ENCODE results near the gene ADAMTS2.

The ADAMTS2 gene

DNA sequence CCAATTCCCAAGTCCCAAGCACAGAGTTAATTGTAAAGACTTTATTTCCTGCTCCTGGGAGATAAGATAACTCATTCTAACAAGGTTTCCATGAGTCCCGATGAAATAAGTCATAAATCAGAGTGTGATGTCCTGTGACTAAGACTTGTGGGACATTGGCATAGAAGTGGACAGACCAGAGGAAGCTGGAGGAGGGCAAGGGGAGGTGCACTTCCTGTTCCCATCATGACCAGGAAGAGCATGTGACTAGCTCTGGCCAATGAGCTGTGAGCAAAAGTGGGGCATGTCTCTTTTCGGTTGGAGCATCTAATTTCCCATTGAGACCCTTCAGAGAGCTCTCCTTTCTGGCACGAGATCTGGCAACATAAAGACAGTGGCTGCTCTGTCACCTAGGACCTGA is 184.7 kb downstream of the ADAMTS2 start:
- H3K36me3 ChIP-seq (ENCODE audit: control insufficient read depth, insufficient read depth, low read length): no peaks in the 10 kb centered on the region
- no peaks in the 10 kb centered on the region for H3K9me3 ChIP-seq (ENCODE audit: control insufficient read depth, insufficient read depth, low read length)
- H3K4me3 ChIP-seq (ENCODE audit: low read length): no peak overlapping the region
- no peak for DNase-seq (ENCODE audit: low read depth, low spot score)
- WGBS (ENCODE audit: insufficient coverage, insufficient read length): no CpG with 5 or more reads among the region's 3 CpGs
- H3K4me1 ChIP-seq (ENCODE audit: control insufficient read depth, insufficient read depth, low read length): no peaks in the 10 kb centered on the region
- no peaks in the 10 kb centered on the region for H3K27me3 ChIP-seq (ENCODE audit: control insufficient read depth, insufficient read depth, low read length)
- H3K27ac ChIP-seq (ENCODE audit: low read length): no peak overlapping the region

DNA sequence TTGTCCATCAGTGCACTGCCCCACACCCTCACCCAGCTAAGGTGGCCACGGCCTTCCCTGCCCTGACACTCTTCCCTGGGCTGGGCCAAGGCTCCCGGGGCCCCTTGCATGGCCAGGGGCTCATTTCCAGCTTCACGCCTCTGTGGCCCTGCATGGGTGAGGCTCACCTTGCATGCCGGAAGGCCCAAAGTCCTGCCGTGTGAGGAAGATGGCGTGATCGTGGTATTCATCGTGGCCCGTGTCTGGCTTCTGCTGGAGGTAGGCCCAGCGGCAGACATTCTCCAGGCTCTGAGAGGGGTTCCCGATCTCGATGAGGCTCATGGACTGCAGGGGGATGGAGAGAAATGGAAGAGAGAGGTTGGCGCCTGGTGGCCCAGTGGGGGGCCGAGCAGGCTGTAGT is 186.7 kb downstream of the ADAMTS2 start:
- Histone ChIP-seq H3K36me3 (ENCODE audit: control insufficient read depth, insufficient read depth, low read length) (no peaks in the 10 kb centered on the region; the same call in 1 of the 2 replicates), H3K27me3 (ENCODE audit: control insufficient read depth, insufficient read depth, low read length) (no peaks in the 10 kb centered on the region), H3K27ac (ENCODE audit: low read length) (no peak overlapping the region), H3K9me3 (ENCODE audit: control insufficient read depth, insufficient read depth, low read length) (no peaks in the 10 kb centered on the region), H3K4me3 (ENCODE audit: low read length) (no peak overlapping the region), H3K4me1 (ENCODE audit: control insufficient read depth, insufficient read depth, low read length) (no peaks in the 10 kb centered on the region)
- no CpG with 5 or more reads among the region's 14 CpGs for WGBS (ENCODE audit: insufficient coverage, insufficient read length)
- DNase-seq (ENCODE audit: low read depth, low spot score): no peak

DNA sequence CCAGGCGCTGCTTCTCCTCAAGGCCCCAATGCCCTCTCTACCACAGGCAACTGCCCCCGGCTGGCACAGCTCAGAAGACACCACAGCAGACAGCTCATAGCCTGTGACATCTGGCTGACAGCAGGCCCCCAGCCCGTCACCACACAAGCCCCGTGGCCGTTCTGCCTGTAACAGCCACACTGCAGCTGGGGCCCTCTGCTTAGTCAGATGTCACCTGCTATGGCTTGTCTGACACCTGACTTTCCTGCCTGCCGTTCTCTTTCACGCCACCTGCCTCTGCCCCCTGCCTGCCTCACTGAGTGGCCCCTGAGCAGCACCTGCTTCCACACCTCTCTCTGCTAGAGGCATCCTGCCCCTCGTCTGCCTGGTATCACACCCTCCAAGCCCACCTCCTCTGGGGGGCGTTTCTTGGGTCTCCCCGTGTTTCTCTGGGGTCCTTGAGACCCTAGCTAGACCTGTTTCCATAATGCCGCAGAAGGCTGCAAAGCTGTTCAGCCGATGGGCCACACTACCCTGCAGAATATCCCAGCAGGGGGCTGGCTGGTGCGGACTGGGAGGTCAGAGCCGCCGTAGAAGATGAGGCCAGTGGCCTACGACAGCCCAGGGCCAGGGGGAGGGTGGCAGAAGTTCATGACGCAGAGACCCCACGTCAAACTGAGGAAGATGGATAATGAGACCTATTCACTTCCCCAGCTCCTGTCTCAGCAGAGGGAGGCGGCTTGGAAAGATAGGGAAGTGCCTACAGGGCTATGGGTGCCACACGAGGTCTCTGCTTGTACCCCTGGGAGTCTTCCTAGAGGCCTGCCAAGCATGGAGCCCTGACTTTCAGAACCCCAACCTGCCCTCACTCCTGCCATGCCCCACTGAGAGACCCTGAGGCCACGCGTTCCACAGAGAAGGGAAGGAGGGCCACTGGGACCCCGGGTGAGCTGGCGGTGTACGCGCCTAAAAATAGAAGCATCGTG is 190.0 kb downstream of the ADAMTS2 start:
- no peak overlapping the region for H3K27ac ChIP-seq (ENCODE audit: low read length)
- WGBS (ENCODE audit: insufficient coverage, insufficient read length): no CpG with 5 or more reads among the region's 27 CpGs
- DNase-seq (ENCODE audit: low read depth, low spot score): no peak
- H3K4me3 ChIP-seq (ENCODE audit: low read length): no peak overlapping the region
- H3K4me1 ChIP-seq (ENCODE audit: control insufficient read depth, insufficient read depth, low read length): no peaks in the 10 kb centered on the region
- no peaks in the 10 kb centered on the region; the same call in 1 of the 2 replicates for H3K36me3 ChIP-seq (ENCODE audit: control insufficient read depth, insufficient read depth, low read length)
- H3K27me3 ChIP-seq (ENCODE audit: control insufficient read depth, insufficient read depth, low read length): no peaks in the 10 kb centered on the region
- no peaks in the 10 kb centered on the region for H3K9me3 ChIP-seq (ENCODE audit: control insufficient read depth, insufficient read depth, low read length)

DNA sequence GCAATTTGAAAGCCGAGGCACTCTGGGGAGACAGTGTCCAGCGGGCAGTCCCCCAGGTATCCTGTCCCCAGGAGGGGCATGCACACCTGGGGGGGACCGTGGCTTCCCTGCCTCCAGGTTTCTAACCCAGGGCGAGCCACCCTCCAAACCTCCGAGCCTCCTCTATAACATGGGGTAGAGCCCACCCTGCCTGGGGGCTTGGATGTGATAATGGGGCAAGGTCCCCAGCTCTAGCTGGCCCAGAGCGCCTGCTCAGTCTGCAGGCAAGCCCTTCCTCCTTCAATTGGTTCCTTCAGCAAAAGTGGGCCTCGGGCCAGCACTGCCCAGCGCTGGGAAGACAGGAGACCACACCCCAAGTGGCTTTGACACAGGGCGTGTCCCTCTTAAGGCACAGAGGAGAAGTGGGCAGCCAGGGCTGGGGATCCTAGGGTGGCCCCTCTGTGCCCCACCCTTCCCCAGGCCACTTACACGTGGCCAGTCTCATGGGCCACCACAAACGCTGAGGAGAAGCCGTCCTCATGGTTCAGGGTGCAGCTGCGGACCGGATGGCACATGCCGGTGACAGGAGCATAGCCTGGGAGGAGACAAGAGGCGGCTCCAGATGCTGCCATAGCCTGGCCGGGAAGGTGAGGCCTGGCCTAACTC is 190.8 kb downstream of the ADAMTS2 start:
- H3K9me3 ChIP-seq (ENCODE audit: control insufficient read depth, insufficient read depth, low read length): no peaks in the 10 kb centered on the region
- no peaks in the 10 kb centered on the region; the same call in 1 of the 2 replicates for H3K36me3 ChIP-seq (ENCODE audit: control insufficient read depth, insufficient read depth, low read length)
- DNase-seq (ENCODE audit: low read depth, low spot score): no peak
- H3K4me1 ChIP-seq (ENCODE audit: control insufficient read depth, insufficient read depth, low read length): no peaks in the 10 kb centered on the region
- H3K27ac ChIP-seq (ENCODE audit: low read length): no peak overlapping the region
- no peak overlapping the region for H3K4me3 ChIP-seq (ENCODE audit: low read length)
- WGBS (ENCODE audit: insufficient coverage, insufficient read length): no CpG with 5 or more reads among the region's 17 CpGs
- H3K27me3 ChIP-seq (ENCODE audit: control insufficient read depth, insufficient read depth, low read length): no peaks in the 10 kb centered on the region

DNA sequence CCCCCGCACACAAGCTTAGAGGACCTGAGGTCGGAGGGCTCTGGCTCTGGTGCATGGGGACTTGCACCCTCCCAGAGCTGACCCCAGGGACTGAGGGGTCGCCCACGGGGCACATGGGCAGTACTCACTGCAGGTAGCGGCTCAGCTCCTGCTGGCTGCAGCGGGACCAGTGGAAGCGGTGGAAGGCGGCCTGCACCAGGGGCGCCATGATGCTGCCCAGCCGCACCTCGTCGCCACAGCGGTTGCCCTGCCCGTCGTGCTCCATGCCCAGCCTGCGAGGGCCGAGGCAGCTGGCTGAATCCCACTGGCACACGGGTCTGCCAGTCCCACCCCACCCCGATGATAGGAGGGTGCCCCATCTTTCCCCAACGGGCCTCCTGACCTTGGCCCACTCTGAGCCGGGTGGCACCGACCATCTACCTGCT is 191.3 kb downstream of the ADAMTS2 start:
- Histone ChIP-seq H3K9me3 (ENCODE audit: control insufficient read depth, insufficient read depth, low read length) (no peaks in the 10 kb centered on the region), H3K4me1 (ENCODE audit: control insufficient read depth, insufficient read depth, low read length) (no peaks in the 10 kb centered on the region), H3K4me3 (ENCODE audit: low read length) (no peak overlapping the region), H3K36me3 (ENCODE audit: control insufficient read depth, insufficient read depth, low read length) (no peaks in the 10 kb centered on the region; the same call in 1 of the 2 replicates), H3K27ac (ENCODE audit: low read length) (no peak overlapping the region), H3K27me3 (ENCODE audit: control insufficient read depth, insufficient read depth, low read length) (no peaks in the 10 kb centered on the region)
- no peak for DNase-seq (ENCODE audit: low read depth, low spot score)
- WGBS (ENCODE audit: insufficient coverage, insufficient read length): no CpG with 5 or more reads among the region's 22 CpGs

DNA sequence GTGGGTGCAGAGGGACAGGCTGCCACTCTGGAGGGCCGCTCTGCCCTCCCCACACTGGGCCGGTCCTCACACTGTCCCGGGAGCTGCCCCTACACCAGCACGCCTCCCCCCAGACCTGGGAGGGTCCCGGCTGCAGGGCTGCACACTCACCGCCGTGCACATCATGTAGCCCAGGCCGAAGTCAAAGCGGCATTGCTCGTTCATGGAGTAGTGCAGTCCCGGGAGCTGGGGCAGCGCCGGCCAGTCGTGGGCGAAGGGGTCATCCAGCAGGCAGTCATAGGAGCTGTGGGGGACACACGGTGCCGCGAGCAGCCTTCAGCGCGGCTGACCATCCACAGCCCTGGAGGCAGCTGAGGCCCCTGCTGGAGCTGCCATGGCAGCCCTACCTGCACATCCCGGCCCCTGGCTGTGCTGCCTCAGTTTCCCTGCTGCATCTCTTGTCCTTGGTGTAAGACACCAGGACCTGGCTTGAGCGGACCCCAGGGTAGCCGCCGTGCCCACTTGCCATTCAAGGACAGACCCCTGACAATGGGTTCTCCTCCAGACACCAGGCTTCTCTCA is 191.8 kb downstream of the ADAMTS2 start:
- Histone ChIP-seq H3K36me3 (ENCODE audit: control insufficient read depth, insufficient read depth, low read length) (no peaks in the 10 kb centered on the region; the same call in 1 of the 2 replicates), H3K4me1 (ENCODE audit: control insufficient read depth, insufficient read depth, low read length) (no peaks in the 10 kb centered on the region), H3K27me3 (ENCODE audit: control insufficient read depth, insufficient read depth, low read length) (no peaks in the 10 kb centered on the region), H3K9me3 (ENCODE audit: control insufficient read depth, insufficient read depth, low read length) (no peaks in the 10 kb centered on the region), H3K27ac (ENCODE audit: low read length) (no peak overlapping the region), H3K4me3 (ENCODE audit: low read length) (no peak overlapping the region)
- WGBS (ENCODE audit: insufficient coverage, insufficient read length): no CpG with 5 or more reads among the region's 24 CpGs
- no peak for DNase-seq (ENCODE audit: low read depth, low spot score)

DNA sequence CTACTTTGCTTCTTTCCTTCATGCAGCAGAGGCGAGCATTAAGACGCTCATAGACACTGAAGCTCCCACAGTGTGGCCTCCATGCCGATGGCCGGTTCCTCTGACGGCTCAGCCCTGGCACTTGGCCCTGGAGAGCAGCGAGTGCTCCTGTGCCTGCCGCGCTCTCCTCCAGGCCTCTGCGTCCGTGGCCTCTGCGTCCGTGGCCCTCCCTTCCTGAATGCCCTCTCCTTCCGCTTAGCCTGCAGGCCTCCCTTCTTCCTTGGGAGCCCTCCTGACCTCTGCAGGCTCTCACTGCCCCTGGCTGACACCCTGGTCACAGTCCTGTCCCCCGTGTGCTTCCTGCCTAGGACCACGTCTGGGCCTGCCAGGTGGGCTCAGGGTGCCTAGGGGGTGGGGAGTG is 192.3 kb downstream of the ADAMTS2 start:
- H3K9me3 ChIP-seq (ENCODE audit: control insufficient read depth, insufficient read depth, low read length): no peaks in the 10 kb centered on the region
- H3K27me3 ChIP-seq (ENCODE audit: control insufficient read depth, insufficient read depth, low read length): no peaks in the 10 kb centered on the region
- H3K27ac ChIP-seq (ENCODE audit: low read length): no peak overlapping the region
- no peak overlapping the region for H3K4me3 ChIP-seq (ENCODE audit: low read length)
- no peak for DNase-seq (ENCODE audit: low read depth, low spot score)
- H3K36me3 ChIP-seq (ENCODE audit: control insufficient read depth, insufficient read depth, low read length): no peaks in the 10 kb centered on the region; the same call in 1 of the 2 replicates
- H3K4me1 ChIP-seq (ENCODE audit: control insufficient read depth, insufficient read depth, low read length): no peaks in the 10 kb centered on the region
- no CpG with 5 or more reads among the region's 15 CpGs for WGBS (ENCODE audit: insufficient coverage, insufficient read length)

DNA sequence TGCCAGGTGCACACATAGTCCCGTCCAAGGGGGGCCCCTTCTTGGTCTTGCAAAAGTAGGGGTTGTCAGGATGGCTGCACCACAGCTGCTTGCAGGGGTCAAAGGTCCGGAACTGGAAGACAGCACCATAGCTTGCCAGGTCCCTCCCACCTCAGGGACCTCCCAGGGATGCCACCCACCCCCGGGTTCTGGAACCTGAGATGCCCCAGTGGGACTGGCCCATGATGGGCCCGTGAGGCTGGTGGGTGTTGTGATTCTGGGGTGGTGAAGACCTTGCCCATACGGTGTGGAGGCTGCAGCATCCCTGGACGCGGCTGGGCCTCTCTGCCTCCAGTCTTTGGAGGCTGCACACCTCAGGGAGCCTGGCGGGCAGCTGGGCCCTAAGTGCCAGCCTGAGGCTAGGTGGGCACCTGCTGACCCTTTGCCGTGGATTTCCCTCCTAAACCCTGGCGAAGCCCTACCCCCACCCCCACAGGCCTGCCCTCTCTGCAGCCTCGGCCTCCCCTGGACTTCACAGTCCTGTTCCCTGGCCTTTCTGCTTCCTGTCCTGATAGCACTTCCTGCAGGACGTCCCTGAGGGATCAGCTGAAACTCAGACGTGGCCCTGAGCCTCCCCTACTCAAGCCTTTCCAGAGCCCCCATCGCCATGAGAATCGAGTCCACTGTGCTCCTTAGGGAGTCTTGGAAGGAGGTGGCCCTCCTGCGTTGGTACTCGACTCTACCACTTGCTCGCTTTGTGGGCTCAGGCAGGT is 192.9 kb downstream of the ADAMTS2 start:
- H3K9me3 ChIP-seq (ENCODE audit: control insufficient read depth, insufficient read depth, low read length): no peaks in the 10 kb centered on the region
- H3K4me1 ChIP-seq (ENCODE audit: control insufficient read depth, insufficient read depth, low read length): no peaks in the 10 kb centered on the region
- no peak for DNase-seq (ENCODE audit: low read depth, low spot score)
- no peaks in the 10 kb centered on the region for H3K27me3 ChIP-seq (ENCODE audit: control insufficient read depth, insufficient read depth, low read length)
- WGBS (ENCODE audit: insufficient coverage, insufficient read length): no CpG with 5 or more reads among the region's 18 CpGs
- no peak overlapping the region for H3K4me3 ChIP-seq (ENCODE audit: low read length)
- no peak overlapping the region for H3K27ac ChIP-seq (ENCODE audit: low read length)
- no peaks in the 10 kb centered on the region; the same call in 1 of the 2 replicates for H3K36me3 ChIP-seq (ENCODE audit: control insufficient read depth, insufficient read depth, low read length)

DNA sequence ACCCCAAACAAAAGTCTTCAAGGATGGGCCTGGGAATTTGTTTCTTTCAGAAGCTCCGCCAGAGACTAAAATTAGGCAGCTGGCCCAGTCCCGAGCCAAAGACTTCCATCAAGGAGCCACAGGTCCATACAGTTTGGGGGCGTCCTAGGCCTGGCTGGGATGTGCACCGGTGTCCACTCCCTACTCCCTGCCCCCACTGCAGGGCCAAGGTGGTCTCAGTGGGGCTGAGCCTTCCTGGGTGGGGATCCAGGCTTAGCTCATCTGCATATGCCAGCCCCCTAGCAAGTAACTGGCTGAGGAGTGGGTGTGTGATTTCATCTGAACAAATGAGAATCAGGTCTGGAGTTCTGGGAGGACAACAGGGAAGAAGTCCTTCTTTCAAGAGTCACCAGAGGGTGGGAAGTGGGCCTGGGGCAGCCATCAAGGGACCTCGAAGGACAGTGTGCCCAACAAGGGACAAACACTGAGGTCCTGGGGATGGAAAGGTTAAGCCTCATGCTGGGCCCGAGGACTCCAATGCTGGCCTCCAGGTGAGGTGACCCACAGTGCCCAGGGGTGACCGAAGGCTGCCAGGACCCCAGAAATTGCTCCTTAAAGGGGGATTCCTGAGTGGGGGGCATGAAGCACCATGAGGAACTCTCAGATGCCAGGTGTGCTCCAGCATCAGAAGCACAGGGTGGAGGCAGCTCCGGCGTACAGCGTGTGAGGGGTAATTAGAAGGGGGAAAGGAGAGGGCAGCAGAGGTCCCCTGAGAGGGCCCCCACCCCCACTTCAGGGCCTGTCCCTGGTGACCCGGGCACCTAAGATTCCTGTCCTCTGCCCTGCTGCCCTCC is 193.8 kb downstream of the ADAMTS2 start:
- H3K9me3 ChIP-seq (ENCODE audit: control insufficient read depth, insufficient read depth, low read length): no peaks in the 10 kb centered on the region
- no peak for DNase-seq (ENCODE audit: low read depth, low spot score)
- H3K36me3 ChIP-seq (ENCODE audit: control insufficient read depth, insufficient read depth, low read length): no peaks in the 10 kb centered on the region; the same call in 1 of the 2 replicates
- no CpG with 5 or more reads among the region's 11 CpGs for WGBS (ENCODE audit: insufficient coverage, insufficient read length)
- H3K27me3 ChIP-seq (ENCODE audit: control insufficient read depth, insufficient read depth, low read length): no peaks in the 10 kb centered on the region
- H3K4me3 ChIP-seq (ENCODE audit: low read length): no peak overlapping the region
- no peaks in the 10 kb centered on the region for H3K4me1 ChIP-seq (ENCODE audit: control insufficient read depth, insufficient read depth, low read length)
- no peak overlapping the region for H3K27ac ChIP-seq (ENCODE audit: low read length)

Data from iPS DF 6.9 (cell line).